Renal cortical epithelial cell (primary cell): Measurements from ENCODE around the gene LAMB4. TPM values are rescaled to one million over a fixed set of nuclear protein-coding genes. Genes with fewer than 3 reads are reported as not detected.
"Not testable (repeated sequence)": the region's sequence is repeated elsewhere in the genome, so short reads cannot be mapped to it uniquely, and the experiment has no call there.

Source experiments
- DNase-seq: peaks from one replicate; pipeline ENCODE4 v3.0.0-alpha.2; 2011; ENCODE audit warnings: low read depth
- total RNA-seq: library from RNA; depleted of rRNA; stranded (reverse); fragments of >200 nt; gene quantifications from 2 replicates; pipeline ENCODE4 v1.2.3, GENCODE V29; 2014

Gene LAMB4
- total RNA-seq, 1 donor from 2014 or later = 0.65 TPM

- DNase-seq = no peak
Measured at GRCh38 chr7:108045669-108046068, 84.5 kb downstream of the LAMB4 start.

- no peak for DNase-seq
Measured at GRCh38 chr7:108045154-108045553, 85.0 kb downstream of the LAMB4 start.

- DNase-seq = no peak
Measured at GRCh38 chr7:108044345-108044744, 85.8 kb downstream of the LAMB4 start.

GRCh38 chr7:108038986-108039385 is 91.2 kb downstream of the LAMB4 start:
- DNase-seq = no peak

GRCh38 chr7:108037741-108038140 is 92.4 kb downstream of the LAMB4 start:
- no peak for DNase-seq

- no peak for DNase-seq
Measured at GRCh38 chr7:108037140-108037539, 93.0 kb downstream of the LAMB4 start.

- DNase-seq = peak; percentile 17
Measured at GRCh38 chr7:108034586-108034985, 95.6 kb downstream of the LAMB4 start.

- DNase-seq = no peak
Measured at GRCh38 chr7:108033776-108034497, 96.2 kb downstream of the LAMB4 start.

GRCh38 chr7:108033309-108033708 is 96.9 kb downstream of the LAMB4 start:
- DNase-seq = not testable (repeated sequence)

GRCh38 chr7:108030516-108030915 is 99.6 kb downstream of the LAMB4 start:
- DNase-seq = peak; percentile 29

- DNase-seq = no peak
Measured at GRCh38 chr7:108029034-108029433, 101.1 kb downstream of the LAMB4 start.

GRCh38 chr7:108028111-108028510 is 102.0 kb downstream of the LAMB4 start:
- no peak for DNase-seq

- no peak for DNase-seq
Measured at GRCh38 chr7:108027239-108027638, 102.9 kb downstream of the LAMB4 start.

GRCh38 chr7:108026647-108027046 is 103.5 kb downstream of the LAMB4 start:
- DNase-seq = no peak

GRCh38 chr7:108026116-108026515 is 104.0 kb downstream of the LAMB4 start:
- no peak for DNase-seq

GRCh38 chr7:108024538-108024937 is 105.6 kb downstream of the LAMB4 start:
- no peak for DNase-seq

- no peak for DNase-seq
Measured at GRCh38 chr7:108020585-108020984, 109.6 kb downstream of the LAMB4 start.

GRCh38 chr7:108018668-108019067 is 111.5 kb downstream of the LAMB4 start:
- no peak for DNase-seq

GRCh38 chr7:108017776-108018151 is 112.4 kb downstream of the LAMB4 start:
- DNase-seq = no peak

GRCh38 chr7:108016841-108017775 is 113.1 kb downstream of the LAMB4 start:
- peak; percentile 67 for DNase-seq

GRCh38 chr7:108015740-108016139 is 114.4 kb downstream of the LAMB4 start:
- no peak for DNase-seq

GRCh38 chr7:108014747-108015682 is 115.1 kb downstream of the LAMB4 start:
- DNase-seq = peak; percentile 56
